ENCODE data around the gene S100A2.

Gene S100A2

GRCh38 chr1:153565529-153566374 lies at the start of gene S100A2:
TSS of gene S100A2 (minus strand) at chr1:153565844. CDS start at chr1:153563877, 1,967 bp downstream.
- DNase-seq = peak; percentile 17 to 43

- no peak for DNase-seq
Observed at GRCh38 chr1:153615406-153615805, 49.8 kb upstream of the S100A2 start.

GRCh38 chr1:153614906-153615305 lies 49.3 kb upstream of the S100A2 start:
- DNase-seq = no peak

DNA sequence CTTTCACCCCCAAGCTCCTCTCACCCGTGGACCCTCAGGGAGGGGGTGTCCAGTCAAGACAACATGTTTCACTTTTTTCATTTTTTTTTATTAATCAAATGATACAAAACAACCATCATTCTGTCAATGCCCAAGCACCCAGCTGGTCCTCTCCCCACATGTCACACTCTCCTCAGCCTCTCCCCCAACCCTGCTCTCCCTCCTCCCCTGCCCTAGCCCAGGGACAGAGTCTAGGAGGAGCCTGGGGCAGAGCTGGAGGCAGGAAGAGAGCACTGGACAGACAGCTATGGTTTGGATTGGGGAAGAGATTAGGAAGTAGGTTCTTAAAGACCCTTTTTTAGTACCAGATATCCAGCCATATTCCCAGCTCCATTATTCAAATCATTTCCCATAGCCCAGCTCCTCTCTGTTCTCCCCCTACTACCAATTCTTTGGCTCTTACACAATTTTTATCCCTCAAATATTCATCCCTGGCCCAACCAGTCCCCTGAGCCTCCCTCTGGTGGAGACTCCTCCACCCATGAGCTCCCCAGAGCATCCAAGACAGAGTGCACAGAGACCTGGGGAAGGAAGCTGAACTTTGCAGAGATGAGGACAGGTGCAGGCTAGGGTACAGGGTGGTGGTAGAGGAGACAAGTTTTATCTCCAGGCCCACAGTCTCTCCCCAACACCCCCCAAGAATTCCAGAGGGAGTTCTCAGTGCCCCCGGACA lies 48.7 kb upstream of the S100A2 start:
- no peak for DNase-seq

GRCh38 chr1:153613406-153613805 lies 47.8 kb upstream of the S100A2 start:
- DNase-seq = no peak

- peak; percentile 20 to 43 for DNase-seq
Observed at GRCh38 chr1:153612755-153613331, 47.2 kb upstream of the S100A2 start, which contains the start of gene S100A16. TSS of gene S100A16 (minus strand) at chr1:153613137. CDS start at chr1:153608151, 4,986 bp downstream.

- no peak for DNase-seq
Observed at GRCh38 chr1:153612111-153612754, 46.6 kb upstream of the S100A2 start.

DNA sequence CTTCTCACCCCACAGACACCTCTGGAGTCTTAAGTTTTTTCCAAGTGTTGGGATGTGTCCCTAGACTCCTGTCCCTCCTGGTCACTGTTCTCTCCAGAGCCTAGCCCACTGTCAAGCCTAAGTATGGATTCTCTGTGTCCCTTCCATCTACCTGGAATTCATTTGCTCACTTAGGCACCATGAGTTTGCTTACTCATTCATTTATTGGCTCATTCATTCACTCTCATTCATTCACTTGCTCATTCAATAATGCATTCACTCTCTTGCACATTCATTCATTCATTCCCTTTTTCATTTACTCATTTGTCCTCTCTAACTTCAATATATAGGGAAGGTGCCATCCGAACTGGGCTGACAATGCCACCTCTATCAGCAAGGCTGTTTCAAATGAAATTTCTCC lies 45.7 kb upstream of the S100A2 start:
- DNase-seq = no peak

- DNase-seq = no peak
Observed at GRCh38 chr1:153610811-153611301, 45.2 kb upstream of the S100A2 start.

DNA sequence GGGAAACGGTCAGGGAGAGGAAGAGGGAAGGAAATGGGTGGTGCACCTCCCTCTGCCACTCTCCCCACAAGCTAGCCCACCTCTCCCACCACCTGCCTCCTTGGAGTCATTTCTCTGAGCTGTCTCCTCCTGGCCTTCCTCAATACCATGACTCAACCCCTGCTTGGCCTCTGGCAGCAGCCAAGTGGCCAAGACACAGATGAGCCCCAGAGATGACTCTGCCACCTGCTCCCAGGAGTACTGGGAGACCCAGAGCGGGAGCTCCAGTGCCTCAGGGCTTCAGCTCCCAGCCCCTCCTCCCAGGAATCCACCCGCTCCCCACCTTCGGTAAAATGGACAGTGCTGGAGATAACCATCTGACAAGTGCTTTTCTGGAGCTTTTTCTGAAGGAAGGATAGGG lies 44.7 kb upstream of the S100A2 start:
- DNase-seq = peak; percentile 1 to 9

- DNase-seq = no peak
Observed at GRCh38 chr1:153609585-153609907, 43.9 kb upstream of the S100A2 start.

DNA sequence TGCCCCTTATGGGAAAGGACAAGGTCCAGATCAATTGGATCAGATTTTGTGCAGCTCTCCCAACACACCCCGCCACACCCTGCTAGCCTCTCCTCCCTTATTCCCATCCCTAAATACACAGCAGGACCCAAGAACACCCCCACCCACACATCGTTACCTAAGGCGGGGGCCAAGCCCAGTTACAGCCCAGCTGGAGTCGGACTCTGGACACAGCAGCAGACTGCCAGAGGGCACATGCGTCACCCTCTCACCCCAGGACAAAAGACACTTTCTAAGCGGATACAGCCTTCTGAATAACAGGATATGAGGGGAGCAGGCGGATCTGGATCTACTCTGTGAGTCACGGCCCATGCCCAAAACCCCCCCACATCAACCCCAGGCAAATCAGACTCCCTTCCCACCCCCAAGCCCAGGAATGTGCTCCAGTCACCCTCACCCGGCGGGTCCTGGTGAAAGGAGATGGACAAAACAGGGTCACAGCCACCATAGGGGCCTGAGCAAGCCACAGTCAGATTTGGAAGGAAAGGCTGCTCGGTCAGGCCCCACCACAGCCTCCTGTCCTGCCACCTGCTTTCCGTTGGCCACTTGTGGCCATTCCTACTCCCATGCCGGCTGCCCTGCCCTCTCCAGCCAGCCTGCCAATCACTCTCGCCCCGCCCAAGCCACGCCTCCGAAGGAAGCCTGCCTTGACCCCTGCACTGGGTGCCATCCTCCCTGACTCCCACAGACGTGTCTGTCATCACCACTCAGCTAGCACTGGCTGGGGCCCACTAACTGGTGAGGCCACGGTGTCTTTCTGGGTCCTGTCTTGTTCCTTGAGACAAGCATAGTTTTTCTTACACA lies 43.3 kb upstream of the S100A2 start:
- DNase-seq = peak; percentile 74 to 87

GRCh38 chr1:153608089-153608682 lies 42.5 kb upstream of the S100A2 start:
- peak; percentile 2 to 44 for DNase-seq

- DNase-seq = no peak
Observed at GRCh38 chr1:153607381-153607780, 41.7 kb upstream of the S100A2 start.

DNA sequence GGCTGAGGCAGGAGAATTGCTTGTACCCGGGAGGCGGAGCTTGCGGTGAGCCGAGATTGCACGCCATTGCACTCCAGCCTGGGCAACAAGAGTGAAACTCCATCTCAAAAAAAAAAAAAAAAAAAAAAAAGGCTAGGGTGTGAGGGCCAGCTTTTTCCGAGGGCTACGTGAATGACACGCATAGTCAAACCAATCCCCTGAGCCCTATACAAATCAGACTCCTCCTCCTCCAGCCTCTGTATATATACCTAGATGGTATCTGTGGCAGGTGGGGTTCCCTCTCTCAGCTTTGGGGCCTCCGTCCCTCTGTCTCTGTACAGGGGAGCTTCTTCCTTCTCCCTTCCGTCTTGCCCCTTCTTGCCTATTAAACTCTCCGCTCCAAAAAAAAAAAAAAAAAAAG lies 40.5 kb upstream of the S100A2 start:
- no peak for DNase-seq

- no peak for DNase-seq
Observed at GRCh38 chr1:153602749-153603148, 37.1 kb upstream of the S100A2 start.

- DNase-seq = no peak
Observed at GRCh38 chr1:153599847-153600246, 34.2 kb upstream of the S100A2 start.

- DNase-seq = no peak
Observed at GRCh38 chr1:153598309-153599172, 32.9 kb upstream of the S100A2 start.

GRCh38 chr1:153597206-153597605 lies 31.6 kb upstream of the S100A2 start:
- DNase-seq = no peak

DNA sequence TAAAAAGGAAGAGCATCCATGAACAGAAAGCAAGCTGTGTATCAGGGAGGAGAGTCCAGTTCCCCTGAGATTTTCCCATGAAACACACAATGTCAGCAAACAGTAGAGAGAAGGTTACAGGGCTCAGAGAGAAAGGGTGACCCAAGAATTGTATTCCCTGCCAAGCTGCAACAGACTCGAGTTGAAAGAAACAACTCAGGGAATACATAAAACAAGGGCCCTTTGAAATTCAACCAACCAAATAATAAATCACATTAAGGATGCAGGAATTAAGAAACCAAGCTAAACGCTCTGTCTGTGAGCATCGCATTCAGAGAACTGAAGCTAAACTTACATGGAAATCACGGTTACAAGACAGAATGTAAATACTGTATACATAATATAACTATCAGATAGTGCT lies 27.1 kb upstream of the S100A2 start:
- no peak for DNase-seq

DNA sequence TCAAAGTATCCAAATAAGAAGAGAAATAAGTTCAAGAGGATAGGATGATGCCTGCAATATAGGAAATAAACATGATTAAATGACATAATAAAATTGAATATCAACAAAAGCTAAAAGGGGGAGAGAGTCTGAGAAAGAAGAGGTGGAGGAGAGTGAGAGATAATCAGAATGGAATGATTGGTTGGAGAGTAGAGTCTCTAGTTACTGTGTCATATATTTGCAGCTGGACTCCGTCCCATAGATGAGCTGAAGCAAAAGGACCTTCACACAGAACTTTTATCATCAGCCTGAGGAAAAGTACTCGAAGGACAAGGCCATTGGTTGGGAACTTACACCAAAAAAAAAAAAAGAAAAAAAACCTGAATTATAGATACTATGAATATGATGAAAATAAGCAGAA lies 22.8 kb upstream of the S100A2 start:
- no peak for DNase-seq

Measured in SW 1271 (cell line).